ENCODE data around the gene GFAP.
A peak's percentile ranks its signal among the peaks of the same experiment; 100 is the strongest.

The GFAP gene

GRCh38 chr17:44875761-44876160 is 39.5 kb downstream of the GFAP start:
- H3K4me3 ChIP-seq (replicated peaks; ENCODE audit: low read depth, low read length) = no peak overlapping the region
- TF ChIP-seq, protein P1, sequence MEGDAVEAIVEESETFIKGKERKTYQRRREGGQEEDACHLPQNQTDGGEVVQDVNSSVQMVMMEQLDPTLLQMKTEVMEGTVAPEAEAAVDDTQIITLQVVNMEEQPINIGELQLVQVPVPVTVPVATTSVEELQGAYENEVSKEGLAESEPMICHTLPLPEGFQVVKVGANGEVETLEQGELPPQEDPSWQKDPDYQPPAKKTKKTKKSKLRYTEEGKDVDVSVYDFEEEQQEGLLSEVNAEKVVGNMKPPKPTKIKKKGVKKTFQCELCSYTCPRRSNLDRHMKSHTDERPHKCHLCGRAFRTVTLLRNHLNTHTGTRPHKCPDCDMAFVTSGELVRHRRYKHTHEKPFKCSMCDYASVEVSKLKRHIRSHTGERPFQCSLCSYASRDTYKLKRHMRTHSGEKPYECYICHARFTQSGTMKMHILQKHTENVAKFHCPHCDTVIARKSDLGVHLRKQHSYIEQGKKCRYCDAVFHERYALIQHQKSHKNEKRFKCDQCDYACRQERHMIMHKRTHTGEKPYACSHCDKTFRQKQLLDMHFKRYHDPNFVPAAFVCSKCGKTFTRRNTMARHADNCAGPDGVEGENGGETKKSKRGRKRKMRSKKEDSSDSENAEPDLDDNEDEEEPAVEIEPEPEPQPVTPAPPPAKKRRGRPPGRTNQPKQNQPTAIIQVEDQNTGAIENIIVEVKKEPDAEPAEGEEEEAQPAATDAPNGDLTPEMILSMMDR (IDR thresholded peaks at IDR 0.05; ENCODE audit: low read depth, low read length, missing control alignments) = no peak
- DNase-seq (ENCODE audit: extremely low read depth, low read depth) = no peak

- no peak overlapping the region for H3K4me3 ChIP-seq (replicated peaks; ENCODE audit: low read depth, low read length)
- TF ChIP-seq, protein P1 (IDR thresholded peaks at IDR 0.05; ENCODE audit: low read depth, low read length, missing control alignments) = no peak
- no peak for DNase-seq (ENCODE audit: extremely low read depth, low read depth)
Observed at GRCh38 chr17:44872131-44872768, 43.0 kb downstream of the GFAP start.

GRCh38 chr17:44871556-44871955 is 43.7 kb downstream of the GFAP start:
- no peak overlapping the region for H3K4me3 ChIP-seq (replicated peaks; ENCODE audit: low read depth, low read length)
- no peak for DNase-seq (ENCODE audit: extremely low read depth, low read depth)
- TF ChIP-seq, protein P1 (IDR thresholded peaks at IDR 0.05; ENCODE audit: low read depth, low read length, missing control alignments) = no peak

GRCh38 chr17:44867841-44868240 is 47.5 kb downstream of the GFAP start:
- no peak overlapping the region for H3K4me3 ChIP-seq (replicated peaks; ENCODE audit: low read depth, low read length)
- TF ChIP-seq, protein P1 (IDR thresholded peaks at IDR 0.05; ENCODE audit: low read depth, low read length, missing control alignments) = no peak
- no peak for DNase-seq (ENCODE audit: extremely low read depth, low read depth)

- TF ChIP-seq, protein P1 (IDR thresholded peaks at IDR 0.05; ENCODE audit: low read depth, low read length, missing control alignments) = no peak
- H3K4me3 ChIP-seq (replicated peaks; ENCODE audit: low read depth, low read length) = no peak overlapping the region
- DNase-seq (ENCODE audit: extremely low read depth, low read depth) = peak; percentile 40
Observed at GRCh38 chr17:44865931-44866330, 49.4 kb downstream of the GFAP start.

- no peak overlapping the region for H3K4me3 ChIP-seq (replicated peaks; ENCODE audit: low read depth, low read length)
- TF ChIP-seq, protein P1 (IDR thresholded peaks at IDR 0.05; ENCODE audit: low read depth, low read length, missing control alignments) = peak; percentile 91
- peak; percentile 64 for DNase-seq (ENCODE audit: extremely low read depth, low read depth)
Observed at GRCh38 chr17:44865231-44865660, 50.1 kb downstream of the GFAP start.

DNA sequence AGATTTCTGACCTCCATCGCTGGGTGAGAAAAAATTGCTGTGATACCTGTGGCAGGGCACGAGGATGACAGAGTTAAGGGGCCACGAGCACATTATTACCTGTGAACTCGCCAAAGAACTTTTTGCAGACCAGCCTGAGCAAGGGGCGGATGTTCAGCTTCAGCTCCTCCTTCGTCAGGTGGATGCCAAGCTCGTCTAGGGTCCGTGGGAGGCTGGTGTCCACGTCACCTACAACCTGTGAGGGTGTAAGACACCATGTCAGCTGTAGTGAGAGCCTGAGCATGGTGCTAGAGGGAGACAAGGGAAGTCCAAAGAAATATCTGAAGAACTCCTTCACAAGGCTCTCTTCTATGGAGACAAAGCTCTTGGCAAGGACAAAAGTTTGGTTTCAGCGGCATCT is 50.5 kb downstream of the GFAP start:
- no peak for DNase-seq (ENCODE audit: extremely low read depth, low read depth)
- no peak overlapping the region for H3K4me3 ChIP-seq (replicated peaks; ENCODE audit: low read depth, low read length)
- TF ChIP-seq, protein P1 (IDR thresholded peaks at IDR 0.05; ENCODE audit: low read depth, low read length, missing control alignments) = no peak
